Measurements from ENCODE around the gene MMP24. TPM values are rescaled to one million over a fixed set of nuclear protein-coding genes. Genes with fewer than 3 reads are reported as not detected.

MMP24 gene
- total and polyA plus RNA-seq, 2 of the 13 experiments (the other 11 are each of a cell fraction or from before 2014, with no cell fraction given), result 0.29 to 0.35 TPM

- no peak for TF ChIP-seq KAT2B (IDR thresholded peaks at IDR 0.05; ENCODE audit: borderline replicate concordance, low read depth, low read length)
- 0 out of 2 replicates have a peak, but pooled peaks have one; percentile 54 for TF ChIP-seq ZNF34 (CRISPR knock-in tag; IDR thresholded peaks at IDR 0.05; ENCODE audit: borderline replicate concordance)
- TF ChIP-seq ZFY (CRISPR knock-in tag; IDR thresholded peaks at IDR 0.05), result 0 out of 2 replicates have a peak, but pooled peaks have one; percentile 1
- TF ChIP-seq ZNF142 (CRISPR knock-in tag; IDR thresholded peaks at IDR 0.05), result 0 out of 2 replicates have a peak, but pooled peaks have one; percentile 9
- 0 out of 2 replicates have a peak, but pooled peaks have one; percentile 43 for TF ChIP-seq ZNF510 (CRISPR knock-in tag; IDR thresholded peaks at IDR 0.05; ENCODE audit: low read depth)
- TF ChIP-seq ZNF784 (CRISPR knock-in tag; IDR thresholded peaks at IDR 0.05; ENCODE audit: borderline replicate concordance), result no peak
- no peak for TF ChIP-seq ELK4 (CRISPR knock-in tag; IDR thresholded peaks at IDR 0.05; ENCODE audit: borderline replicate concordance)
- TF ChIP-seq EEA1 (CRISPR knock-in tag; IDR thresholded peaks at IDR 0.05; ENCODE audit: borderline replicate concordance), result peak; percentile 13; the same call in 1 of the 2 replicates
- 0 out of 2 replicates have a peak, but pooled peaks have one; percentile 46 for TF ChIP-seq NR3C1 (CRISPR knock-in tag; IDR thresholded peaks at IDR 0.05)
- no peak for TF ChIP-seq ZFP90 (CRISPR knock-in tag; IDR thresholded peaks at IDR 0.05; ENCODE audit: borderline replicate concordance)
- TF ChIP-seq EED (CRISPR knock-in tag; IDR thresholded peaks at IDR 0.05), result 0 out of 2 replicates have a peak, but pooled peaks have one; percentile 24
- TF ChIP-seq NFKB2 (CRISPR knock-in tag; IDR thresholded peaks at IDR 0.05; ENCODE audit: borderline replicate concordance), result no peak
- peak; percentile 6 for TF ChIP-seq HNRNPH1 (optimal IDR thresholded peaks at IDR 0.05; ENCODE audit: low read depth, low read length)
- TF ChIP-seq CCAR2 (optimal IDR thresholded peaks at IDR 0.05; ENCODE audit: low read depth, low read length), result no peak
- TF ChIP-seq HNRNPLL (IDR thresholded peaks at IDR 0.05; ENCODE audit: low read depth, low read length, poor library complexity, severe bottlenecking), result no peak
- no peak for TF ChIP-seq ATF7 (IDR thresholded peaks at IDR 0.05)
- TF ChIP-seq ATF7 (CRISPR knock-in tag; IDR thresholded peaks at IDR 0.05), result no peak
- TF ChIP-seq MZF1 (CRISPR knock-in tag; IDR thresholded peaks at IDR 0.05; ENCODE audit: borderline replicate concordance), result 0 out of 2 replicates have a peak, but pooled peaks have one; percentile 10
- no peak for TF ChIP-seq SMARCC2 (IDR thresholded peaks at IDR 0.05)
- peak; percentile 28; the same call in 1 of the 2 replicates for TF ChIP-seq YEATS4 (CRISPR knock-in tag; IDR thresholded peaks at IDR 0.05; ENCODE audit: borderline replicate concordance)
Observed at GRCh38 chr20:35286899-35287508, 60.5 kb downstream of the MMP24 start (continued).

All from HepG2 (cell line).